ENCODE results near the gene STOX2. TPM values are rescaled to one million over a fixed set of nuclear protein-coding genes. Genes with fewer than 3 reads are reported as not detected.

Gene STOX2
- total and polyA plus RNA-seq, 2 of the 13 experiments (the other 11 are each of a cell fraction or from before 2014, with no cell fraction given) = 0.01 to 0.15 TPM

DNA sequence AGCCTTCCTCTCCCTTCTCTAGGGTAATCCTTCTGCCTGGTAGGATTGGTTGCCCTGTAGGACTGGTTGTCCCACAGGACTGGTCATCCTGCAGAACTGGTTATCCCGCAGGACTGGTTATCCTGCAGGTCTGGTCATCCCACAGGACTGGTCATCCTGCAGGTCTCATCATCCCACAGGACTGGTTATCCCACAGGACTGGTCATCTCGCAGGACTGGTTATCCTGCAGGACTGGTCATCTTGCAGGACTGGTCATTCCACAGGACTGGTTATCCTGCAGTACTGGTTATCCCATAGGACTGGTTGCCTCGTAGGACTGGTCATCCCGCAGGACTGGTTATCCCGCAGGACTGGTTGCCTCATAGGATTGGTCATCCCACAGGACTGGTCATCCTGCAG is 48.1 kb upstream of the STOX2 start:
- Histone ChIP-seq H3K79me2 (ENCODE audit: insufficient read depth, low read length) (no peaks in the 10 kb centered on the region), H3K9me3 (ENCODE audit: low read length) (no peaks in the 10 kb centered on the region), H3K9ac (ENCODE audit: insufficient read depth, low read depth, low read length) (no peak overlapping the region), H3K27me3 (ENCODE audit: control insufficient read depth in 1 of 2, insufficient read depth in 2 of 2, low read length in 2 of 2) (peaks cover 0 to 11% of the 10 kb centered on the region in 2 experiments; a peak in 1 of 5 replicates), H3K27ac (ENCODE audit: extremely low read length, insufficient read depth, low read length) (no peak overlapping the region), H3K4me3 (replicated peaks in 1 of 3; ENCODE audit: insufficient read depth in 1 of 3, low read depth in 2 of 3, low read length in 3 of 3) (no peak overlapping the region), H2AFZ (ENCODE audit: low read length) (no peak overlapping the region), H4K20me1 (ENCODE audit: insufficient read depth, low read length) (no peaks in the 10 kb centered on the region), H3K4me2 (ENCODE audit: low read depth, low read length) (no peak overlapping the region), H3K36me3 (replicated peaks in 1 of 2; ENCODE audit: control insufficient read depth in 1 of 2, insufficient read depth in 2 of 2, low read length in 2 of 2) (no peaks in the 10 kb centered on the region), H3K4me1 (ENCODE audit: insufficient read depth, low read length) (no peaks in the 10 kb centered on the region)
- ATAC-seq = no peak
- FAIRE-seq = no peak
- TF ChIP-seq ESRRA (CRISPR knock-in tag; IDR thresholded peaks at IDR 0.05; ENCODE audit: low read depth) = no peak
- TF ChIP-seq ZNF616 (CRISPR knock-in tag; IDR thresholded peaks at IDR 0.05; ENCODE audit: low read depth) = no peak
- no peak for TF ChIP-seq MXI1 (IDR thresholded peaks at IDR 0.05; ENCODE audit: borderline replicate concordance, low read depth, low read length)
- TF ChIP-seq MIER3 (CRISPR knock-in tag; IDR thresholded peaks at IDR 0.05; ENCODE audit: borderline replicate concordance) = no peak
- TF ChIP-seq, protein P1, sequence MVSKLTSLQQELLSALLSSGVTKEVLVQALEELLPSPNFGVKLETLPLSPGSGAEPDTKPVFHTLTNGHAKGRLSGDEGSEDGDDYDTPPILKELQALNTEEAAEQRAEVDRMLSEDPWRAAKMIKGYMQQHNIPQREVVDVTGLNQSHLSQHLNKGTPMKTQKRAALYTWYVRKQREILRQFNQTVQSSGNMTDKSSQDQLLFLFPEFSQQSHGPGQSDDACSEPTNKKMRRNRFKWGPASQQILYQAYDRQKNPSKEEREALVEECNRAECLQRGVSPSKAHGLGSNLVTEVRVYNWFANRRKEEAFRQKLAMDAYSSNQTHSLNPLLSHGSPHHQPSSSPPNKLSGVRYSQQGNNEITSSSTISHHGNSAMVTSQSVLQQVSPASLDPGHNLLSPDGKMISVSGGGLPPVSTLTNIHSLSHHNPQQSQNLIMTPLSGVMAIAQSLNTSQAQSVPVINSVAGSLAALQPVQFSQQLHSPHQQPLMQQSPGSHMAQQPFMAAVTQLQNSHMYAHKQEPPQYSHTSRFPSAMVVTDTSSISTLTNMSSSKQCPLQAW (CRISPR knock-in tag; IDR thresholded peaks at IDR 0.05) = no peak
- no peak for TF ChIP-seq ZC3H4 (CRISPR knock-in tag; IDR thresholded peaks at IDR 0.05; ENCODE audit: borderline replicate concordance)
- TF ChIP-seq SMAD3 (CRISPR knock-in tag; IDR thresholded peaks at IDR 0.05) = no peak
- no peak for TF ChIP-seq HOXA3 (CRISPR knock-in tag; IDR thresholded peaks at IDR 0.05)
- TF ChIP-seq GATAD2A (CRISPR knock-in tag; IDR thresholded peaks at IDR 0.05) = no peak
- in situ Hi-C loops (cut with HindIII; ENCODE audit: extremely low pct_ligation_motif_present, low pct_unique_long_range_greater_than_20kb) = no loop called here
- intact Hi-C loops (cut with micrococcal nuclease; ENCODE audit: unreplicated experiment) = no loop called here
- 0% methylated on average over 1 of the region's 5 CpGs for WGBS (ENCODE audit: low lambda C conversion rate)
- no TSS peak for BruUV-seq (replicated peaks)
- ChIA-PET POLR2A (no interaction called here), CTCF (ENCODE audit: low intra/inter-chr PET ratio, low total read pairs) (no interaction called here)
- no peak for DNase-seq (ENCODE audit: low spot score)
